ENCODE results near the gene TMEM134. TPM values are rescaled to one million over a fixed set of nuclear protein-coding genes. Genes with fewer than 3 reads are reported as not detected.
A peak's percentile ranks its signal among the peaks of the same experiment; 100 is the strongest.

TMEM134 gene
- total RNA-seq, 4 donors from 2014 or later = 80.0 to 126 (median 86.1) TPM

DNA sequence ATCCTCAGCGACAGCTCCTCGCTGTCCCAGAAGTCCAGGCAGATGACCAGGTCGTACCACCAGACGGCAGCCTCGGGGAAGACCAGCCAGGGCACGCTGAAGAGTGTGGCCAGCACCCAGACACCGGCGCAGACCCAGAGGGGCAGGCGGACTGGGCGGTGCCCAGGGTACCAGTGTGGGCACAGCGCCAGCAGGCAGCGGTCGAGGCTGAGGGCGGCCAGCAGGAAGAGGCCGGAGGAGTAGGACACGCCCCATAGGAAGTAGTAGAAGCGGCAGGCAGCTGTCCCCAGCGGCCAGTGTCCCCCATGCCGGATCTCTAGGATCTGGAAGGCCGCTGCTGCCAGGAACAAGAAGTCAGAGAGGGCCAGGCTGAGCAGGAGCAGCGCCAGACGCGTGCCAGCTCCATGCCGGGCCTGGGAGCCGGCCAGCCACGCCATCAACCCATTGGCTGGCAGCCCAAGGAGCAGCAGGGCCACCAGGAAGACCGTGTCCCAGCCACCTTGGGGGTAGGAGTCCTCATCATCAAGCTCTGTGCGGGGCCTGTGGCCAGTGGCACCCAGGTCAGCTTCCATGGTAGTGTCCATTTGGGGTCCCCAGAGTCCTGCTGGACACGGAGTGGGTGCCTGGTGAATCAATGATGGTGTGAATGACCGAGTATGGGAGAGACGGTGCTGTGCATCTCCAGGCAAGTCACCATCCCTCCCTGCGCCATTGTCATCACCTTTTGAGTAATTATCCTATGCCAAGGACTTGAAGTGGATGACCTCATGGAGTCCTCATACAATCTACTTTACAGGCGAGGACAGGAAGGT is 16.7 kb downstream of the TMEM134 start, which contains the start of gene GPR152:
Gene GPR152, minus strand, starts transcription at position 589 of the 812 bp plus-strand sequence. Its CDS starts 5 bp downstream, at position 584.
- Histone ChIP-seq H3K27me3 (no peaks in the 10 kb centered on the region), H3K36me3 (no peaks in the 10 kb centered on the region), H3K4me1 (peaks cover 0 to 11% (median 9%) of the 10 kb centered on the region in 4 donors), H3K27ac (peak within 1 kb of the TSS in 2 of 4 donors; percentile 4 to 10), H3K9me3 (no peaks in the 10 kb centered on the region), H3K4me3 (no peak within 1 kb of the TSS)
- DNase-seq = peak in 1 of 3 donors; percentile 50
- no peak for TF ChIP-seq POLR2A (IDR thresholded peaks at IDR 0.05)
- TF ChIP-seq, protein P1, sequence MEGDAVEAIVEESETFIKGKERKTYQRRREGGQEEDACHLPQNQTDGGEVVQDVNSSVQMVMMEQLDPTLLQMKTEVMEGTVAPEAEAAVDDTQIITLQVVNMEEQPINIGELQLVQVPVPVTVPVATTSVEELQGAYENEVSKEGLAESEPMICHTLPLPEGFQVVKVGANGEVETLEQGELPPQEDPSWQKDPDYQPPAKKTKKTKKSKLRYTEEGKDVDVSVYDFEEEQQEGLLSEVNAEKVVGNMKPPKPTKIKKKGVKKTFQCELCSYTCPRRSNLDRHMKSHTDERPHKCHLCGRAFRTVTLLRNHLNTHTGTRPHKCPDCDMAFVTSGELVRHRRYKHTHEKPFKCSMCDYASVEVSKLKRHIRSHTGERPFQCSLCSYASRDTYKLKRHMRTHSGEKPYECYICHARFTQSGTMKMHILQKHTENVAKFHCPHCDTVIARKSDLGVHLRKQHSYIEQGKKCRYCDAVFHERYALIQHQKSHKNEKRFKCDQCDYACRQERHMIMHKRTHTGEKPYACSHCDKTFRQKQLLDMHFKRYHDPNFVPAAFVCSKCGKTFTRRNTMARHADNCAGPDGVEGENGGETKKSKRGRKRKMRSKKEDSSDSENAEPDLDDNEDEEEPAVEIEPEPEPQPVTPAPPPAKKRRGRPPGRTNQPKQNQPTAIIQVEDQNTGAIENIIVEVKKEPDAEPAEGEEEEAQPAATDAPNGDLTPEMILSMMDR (IDR thresholded peaks at IDR 0.05) = no peak

DNA sequence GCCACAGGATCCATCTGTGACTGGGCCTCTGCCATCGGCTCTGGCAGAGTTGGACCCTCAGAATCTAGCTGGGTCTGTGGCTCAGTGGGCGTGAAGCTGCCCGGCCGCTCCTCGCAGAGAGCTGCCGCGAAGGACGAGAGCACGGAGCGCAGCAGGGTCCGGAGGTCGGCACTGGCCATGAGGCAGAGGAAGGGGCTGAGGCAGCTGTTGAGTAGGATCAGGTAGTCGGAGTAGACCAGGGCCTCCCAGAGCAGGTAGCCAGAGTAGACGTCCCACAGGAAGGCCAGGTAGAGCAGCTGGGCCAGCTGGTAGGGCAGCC is 17.4 kb downstream of the TMEM134 start:
- no peaks in the 10 kb centered on the region for H3K9me3 ChIP-seq

DNA sequence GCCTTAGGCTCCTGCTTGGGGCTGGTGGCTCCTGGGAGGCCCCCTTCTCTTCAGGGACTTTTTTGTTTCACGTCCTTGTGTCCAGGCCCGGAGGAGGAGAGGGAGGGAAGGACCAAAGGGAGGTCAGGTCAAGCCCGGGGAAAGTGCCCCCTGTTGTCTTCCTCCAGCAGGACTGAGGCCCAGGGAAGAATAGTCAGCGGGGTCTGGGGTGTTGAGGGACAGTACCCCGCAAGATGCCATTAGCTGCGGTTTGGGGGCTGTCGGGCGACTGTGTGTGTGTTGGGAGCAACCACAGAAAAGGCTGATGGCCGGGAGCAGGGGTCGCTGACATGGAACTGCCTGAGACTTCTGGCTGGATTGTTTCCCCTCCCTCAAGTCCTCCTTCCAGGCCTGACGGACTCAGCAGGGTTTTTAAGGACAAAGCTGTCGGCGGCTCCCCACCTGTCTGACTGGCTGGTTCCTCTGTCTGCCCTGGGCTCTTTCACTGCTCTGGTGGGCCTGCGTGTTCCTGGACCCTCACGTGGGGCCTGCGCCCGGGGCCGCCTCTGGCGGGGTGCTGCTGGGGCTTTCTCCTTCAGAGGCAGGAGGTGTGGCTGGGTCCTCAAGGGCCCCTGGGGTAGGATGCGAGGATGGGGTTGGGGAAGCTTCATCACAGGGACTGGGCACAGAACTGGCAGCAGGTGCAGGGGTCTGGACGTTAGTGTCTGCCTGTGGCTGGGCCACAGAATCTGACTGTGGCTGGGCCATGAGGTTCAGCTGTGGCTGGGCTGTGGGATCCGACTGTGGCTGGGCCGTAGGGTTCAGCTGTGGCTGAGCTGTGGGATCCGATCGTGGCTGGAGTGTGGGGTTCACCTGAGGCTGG is 18.0 kb downstream of the TMEM134 start:
- DNase-seq = no peak
- H3K27ac ChIP-seq = no peak overlapping the region
- no peaks in the 10 kb centered on the region for H3K36me3 ChIP-seq
- no peak overlapping the region for H3K4me3 ChIP-seq
- peaks cover 0 to 21% (median 9%) of the 10 kb centered on the region in 4 donors for H3K4me1 ChIP-seq
- H3K9me3 ChIP-seq = no peaks in the 10 kb centered on the region
- H3K27me3 ChIP-seq = no peaks in the 10 kb centered on the region
- no peak for TF ChIP-seq POLR2A (IDR thresholded peaks at IDR 0.05)
- TF ChIP-seq, protein P1 (IDR thresholded peaks at IDR 0.05) = no peak

More for the DNA sequence above, 17.4 kb downstream of the TMEM134 start:
- DNase-seq = no peak
- H3K27me3 ChIP-seq = no peaks in the 10 kb centered on the region
- peak overlapping the region in 2 of 4 donors; percentile 4 to 10 for H3K27ac ChIP-seq
- H3K4me1 ChIP-seq = peaks cover 0 to 18% (median 9%) of the 10 kb centered on the region in 4 donors
- H3K36me3 ChIP-seq = no peaks in the 10 kb centered on the region
- TF ChIP-seq, protein P1 (IDR thresholded peaks at IDR 0.05) = no peak
- no peak for TF ChIP-seq POLR2A (IDR thresholded peaks at IDR 0.05)
- H3K4me3 ChIP-seq = no peak overlapping the region

DNA sequence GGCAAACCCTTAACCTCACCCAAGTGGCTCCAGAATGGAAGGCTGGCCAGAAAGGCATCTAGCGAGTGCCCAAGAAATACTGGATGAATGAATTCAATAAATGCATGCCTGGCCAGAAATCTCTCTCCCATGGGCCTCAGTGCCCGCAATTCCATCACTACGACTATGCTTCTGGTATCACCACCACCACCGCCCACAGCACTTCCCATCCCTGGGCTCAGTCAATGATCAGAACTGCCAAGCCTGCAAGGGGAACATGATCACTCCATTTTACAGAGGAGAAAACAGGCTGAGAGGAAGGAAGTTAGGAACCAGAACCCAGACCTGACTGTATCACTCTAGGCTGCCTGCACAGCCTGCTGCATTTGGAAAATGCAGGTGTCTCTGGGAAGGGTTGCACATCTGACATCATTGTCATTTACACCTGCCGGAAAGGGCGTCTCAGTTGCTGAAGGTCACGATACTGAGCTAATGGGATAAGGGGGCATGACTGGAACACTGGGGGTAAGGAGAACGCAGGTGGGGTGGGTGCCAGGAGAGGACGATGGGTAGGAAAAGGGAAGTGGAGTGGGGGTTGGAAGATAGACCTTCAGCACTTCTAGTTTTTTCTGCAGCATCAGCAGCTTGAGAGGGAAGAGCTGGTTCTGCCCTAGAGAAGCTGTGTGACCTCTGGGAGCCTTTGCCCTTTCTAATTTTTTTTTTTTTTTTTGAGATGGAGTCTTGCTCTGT is 19.8 kb downstream of the TMEM134 start:
- H3K27ac ChIP-seq = peak overlapping the region in 1 of 4 donors; percentile 5
- TF ChIP-seq POLR2A (IDR thresholded peaks at IDR 0.05) = no peak
- TF ChIP-seq, protein P1 (IDR thresholded peaks at IDR 0.05) = no peak
- H3K4me3 ChIP-seq = no peak overlapping the region
- no peaks in the 10 kb centered on the region for H3K9me3 ChIP-seq
- H3K4me1 ChIP-seq = peaks cover 0 to 33% (median 25%) of the 10 kb centered on the region in 4 donors
- H3K27me3 ChIP-seq = no peaks in the 10 kb centered on the region
- H3K36me3 ChIP-seq = no peaks in the 10 kb centered on the region
- DNase-seq = no peak

DNA sequence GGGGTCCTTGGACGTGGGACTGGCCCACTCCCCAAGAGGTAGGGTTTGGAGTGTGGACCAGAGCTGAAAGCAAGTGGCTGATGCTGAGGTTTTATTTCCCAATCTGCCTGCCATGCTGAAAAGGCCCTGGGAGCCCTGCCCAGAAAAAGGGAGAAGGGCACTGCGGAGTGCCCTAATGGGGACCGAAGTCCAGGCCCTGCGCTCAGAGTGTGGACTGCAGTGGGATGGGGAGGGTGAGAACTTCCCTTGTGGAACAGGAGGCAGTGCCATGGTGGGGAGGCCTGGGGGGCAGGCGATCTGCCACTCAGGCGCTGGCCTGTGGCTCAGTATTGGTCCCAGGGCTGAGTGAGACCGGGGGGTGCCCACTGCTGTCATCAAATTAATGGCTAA is 20.8 kb downstream of the TMEM134 start:
- Histone ChIP-seq H3K36me3 (no peaks in the 10 kb centered on the region), H3K27me3 (no peaks in the 10 kb centered on the region), H3K4me1 (peaks cover 0 to 34% (median 28%) of the 10 kb centered on the region in 4 donors), H3K9me3 (no peaks in the 10 kb centered on the region), H3K4me3 (no peak overlapping the region), H3K27ac (no peak overlapping the region)
- DNase-seq = no peak
- TF ChIP-seq, protein P1 (IDR thresholded peaks at IDR 0.05) = no peak
- no peak for TF ChIP-seq POLR2A (IDR thresholded peaks at IDR 0.05)

Measured in Peyer's patch (tissue), 4 donors.